OCI-LY1 (cell line): ENCODE measurements around the gene DACT2.

Experiments
- EZH2 ChIP-seq: fragments of 200-600 bp; sonication (generic), shearing (Covaris generic); IDR thresholded peaks from 2 replicates; pipeline ENCODE4 v1.8.0; 2017; ENCODE audit warnings: borderline replicate concordance, mixed run types, mild to moderate bottlenecking, antibody characterized with exemption, low read length, moderate library complexity, mixed read lengths
- TF ChIP-seq, protein P1 (sequence below): fragments of 200-600 bp; sonication (generic), shearing (Covaris generic); IDR thresholded peaks from 2 replicates; pipeline ENCODE4 v1.5.1; 2017; ENCODE audit warnings: mild to moderate bottlenecking, antibody characterized with exemption, low read length, moderate library complexity, mixed read lengths

DNA sequence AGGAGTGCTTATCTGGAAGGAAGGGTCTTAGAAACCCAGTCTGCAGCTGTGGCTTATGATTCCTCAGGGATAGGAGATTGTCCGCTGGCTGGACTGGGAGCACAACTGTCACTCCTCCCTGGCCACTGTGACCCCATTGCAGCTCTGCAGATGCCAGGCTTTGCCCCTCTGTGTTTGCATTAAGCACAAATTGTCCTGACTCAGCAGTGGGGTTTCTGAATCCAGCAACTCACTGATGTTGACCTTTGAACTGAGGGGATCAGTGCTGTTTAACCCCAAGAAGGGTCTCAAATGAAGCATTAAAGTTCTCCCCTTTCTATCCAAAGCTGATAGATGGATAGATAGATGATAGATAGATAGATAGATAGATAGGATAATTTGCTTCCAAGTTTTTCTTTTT lies 29.5 kb downstream of the DACT2 start:
- no peak for TF ChIP-seq EZH2
- TF ChIP-seq, protein P1, sequence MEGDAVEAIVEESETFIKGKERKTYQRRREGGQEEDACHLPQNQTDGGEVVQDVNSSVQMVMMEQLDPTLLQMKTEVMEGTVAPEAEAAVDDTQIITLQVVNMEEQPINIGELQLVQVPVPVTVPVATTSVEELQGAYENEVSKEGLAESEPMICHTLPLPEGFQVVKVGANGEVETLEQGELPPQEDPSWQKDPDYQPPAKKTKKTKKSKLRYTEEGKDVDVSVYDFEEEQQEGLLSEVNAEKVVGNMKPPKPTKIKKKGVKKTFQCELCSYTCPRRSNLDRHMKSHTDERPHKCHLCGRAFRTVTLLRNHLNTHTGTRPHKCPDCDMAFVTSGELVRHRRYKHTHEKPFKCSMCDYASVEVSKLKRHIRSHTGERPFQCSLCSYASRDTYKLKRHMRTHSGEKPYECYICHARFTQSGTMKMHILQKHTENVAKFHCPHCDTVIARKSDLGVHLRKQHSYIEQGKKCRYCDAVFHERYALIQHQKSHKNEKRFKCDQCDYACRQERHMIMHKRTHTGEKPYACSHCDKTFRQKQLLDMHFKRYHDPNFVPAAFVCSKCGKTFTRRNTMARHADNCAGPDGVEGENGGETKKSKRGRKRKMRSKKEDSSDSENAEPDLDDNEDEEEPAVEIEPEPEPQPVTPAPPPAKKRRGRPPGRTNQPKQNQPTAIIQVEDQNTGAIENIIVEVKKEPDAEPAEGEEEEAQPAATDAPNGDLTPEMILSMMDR, result no peak
